Lung (tissue), 12 donors: ENCODE measurements around the gene TMEFF2. TPM values are rescaled to one million over a fixed set of nuclear protein-coding genes. Genes with fewer than 3 reads are reported as not detected.

Source experiments
- ATAC-seq: fragments of 200-7000 bp; cut with Tn5 transposase; one replicate; pipeline ENCODE4 v1.9.1; 2020; ENCODE audit warnings: moderate number of reproducible peaks; ENCODE audit not compliant: insufficient read depth, low FRiP score
- DNase-seq, 3 donors: peaks; one replicate each; pipeline ENCODE4 v3.0.0-alpha.2; 2013 to 2017
- H3K27ac ChIP-seq, 2 donors: one replicate each; pipeline ENCODE4 v1.5.1; 2013; ENCODE audit warnings: mild to moderate bottlenecking in 2 of 2, moderate library complexity in 2 of 2, control low read depth in 1 of 2, inconsistent platforms in 1 of 2, low read depth in 1 of 2, low read length in 1 of 2
- H3K27me3 ChIP-seq, 3 donors: one replicate each; pipeline ENCODE4 v1.5.1; 2013; ENCODE audit warnings: low read length in 2 of 3; ENCODE audit not compliant: control insufficient read depth in 3 of 3, insufficient read depth in 3 of 3
- H3K36me3 ChIP-seq, 4 donors: one replicate each; pipeline ENCODE4 v1.5.1; 2013; ENCODE audit warnings: low read length in 4 of 4, mild to moderate bottlenecking in 1 of 4, moderate library complexity in 1 of 4; ENCODE audit not compliant: control insufficient read depth in 4 of 4, insufficient read depth in 4 of 4
- H3K4me1 ChIP-seq, 5 donors: one replicate each; pipeline ENCODE4 v1.5.1; 2013; ENCODE audit warnings: low read length in 5 of 5, mild to moderate bottlenecking in 2 of 5, moderate library complexity in 1 of 5; ENCODE audit not compliant: control insufficient read depth in 5 of 5, insufficient read depth in 5 of 5
- H3K4me3 ChIP-seq: one replicate; pipeline ENCODE4 v1.5.1; 2013; ENCODE audit warnings: mild to moderate bottlenecking, control low read depth, moderate library complexity
- H3K9ac ChIP-seq, 2 donors: one replicate each; pipeline ENCODE4 v1.5.1; 2013; ENCODE audit warnings: low read length in 2 of 2, control low read depth in 1 of 2; ENCODE audit not compliant: insufficient read depth in 1 of 2
- H3K9me3 ChIP-seq, 4 donors: one replicate each; pipeline ENCODE4 v1.5.1; 2013; ENCODE audit warnings: low read length in 3 of 4, mild to moderate bottlenecking in 1 of 4, moderate library complexity in 1 of 4; ENCODE audit not compliant: control insufficient read depth in 4 of 4, insufficient read depth in 3 of 4
- WGBS, 2 donors: extraction: QIAGEN DNeasy Blood & Tissue Kit; methylation state at CpG; one replicate each; pipeline ENCODE4 v1.1.7; 2013; 5-methylcytosine and 5-hydroxymethylcytosine counted together
- polyA plus RNA-seq, 2 donors: library from polyadenylated mRNA; stranded (reverse); fragments of 200-250 nt; gene quantifications; one replicate each; pipeline ENCODE4 v1.2.1, GENCODE V29; 2013
- total RNA-seq, 2 donors: library from RNA; depleted of rRNA in 1 of 2; stranded (reverse); fragments of >200 nt in 1 of 2; gene quantifications; one replicate each; pipeline ENCODE4 v1.2.1, GENCODE V29; 2014 to 2021
- TF ChIP-seq, protein P1 (sequence below): IDR thresholded peaks from 2 replicates; pipeline ENCODE4 v1.5.1; 2012; ENCODE audit warnings: mild to moderate bottlenecking; ENCODE audit errors: control extremely low read depth, extremely low read depth
- donor health status: control.
- donor health status: control.
- donor health status: Bipolar disorder and iron deficiency.
- donor health status: healthy.
- donor health status: DM: yes; HTN: yes; CAD: no.

Gene TMEFF2
- total and polyA plus RNA-seq, 4 donors = 0.43 TPM; not detected in 3

DNA sequence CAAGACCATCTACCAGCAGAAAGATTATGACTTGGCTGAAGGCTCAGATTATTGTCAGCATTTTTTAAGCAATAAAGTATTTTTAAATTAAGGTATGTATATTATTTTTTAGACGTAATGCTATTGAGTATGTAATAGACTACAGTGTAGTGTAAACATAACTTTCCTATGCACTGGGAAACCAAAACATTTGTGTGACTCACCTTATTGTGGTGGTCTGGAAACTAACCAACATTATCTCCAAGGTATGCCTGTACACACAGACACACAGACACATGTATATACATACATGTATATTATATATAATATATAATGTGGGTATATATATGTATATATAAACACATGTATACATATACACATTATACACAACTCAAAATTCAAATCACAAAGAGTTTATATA lies 9.1 kb upstream of the TMEFF2 start:
- WGBS, 2 donors = 78 to 82% methylated on average over 1 of the region's 1 CpG
- H3K9ac ChIP-seq = no peak overlapping the region
- H3K27me3 ChIP-seq = peaks cover 3 to 20% (median 20%) of the 10 kb centered on the region in 3 donors
- no peaks in the 10 kb centered on the region for H3K9me3 ChIP-seq
- no peak for ATAC-seq
- no peak overlapping the region for H3K27ac ChIP-seq
- H3K4me3 ChIP-seq = no peak overlapping the region
- no peaks in the 10 kb centered on the region for H3K36me3 ChIP-seq
- H3K4me1 ChIP-seq = no peaks in the 10 kb centered on the region
- DNase-seq = no peak
- TF ChIP-seq, protein P1, sequence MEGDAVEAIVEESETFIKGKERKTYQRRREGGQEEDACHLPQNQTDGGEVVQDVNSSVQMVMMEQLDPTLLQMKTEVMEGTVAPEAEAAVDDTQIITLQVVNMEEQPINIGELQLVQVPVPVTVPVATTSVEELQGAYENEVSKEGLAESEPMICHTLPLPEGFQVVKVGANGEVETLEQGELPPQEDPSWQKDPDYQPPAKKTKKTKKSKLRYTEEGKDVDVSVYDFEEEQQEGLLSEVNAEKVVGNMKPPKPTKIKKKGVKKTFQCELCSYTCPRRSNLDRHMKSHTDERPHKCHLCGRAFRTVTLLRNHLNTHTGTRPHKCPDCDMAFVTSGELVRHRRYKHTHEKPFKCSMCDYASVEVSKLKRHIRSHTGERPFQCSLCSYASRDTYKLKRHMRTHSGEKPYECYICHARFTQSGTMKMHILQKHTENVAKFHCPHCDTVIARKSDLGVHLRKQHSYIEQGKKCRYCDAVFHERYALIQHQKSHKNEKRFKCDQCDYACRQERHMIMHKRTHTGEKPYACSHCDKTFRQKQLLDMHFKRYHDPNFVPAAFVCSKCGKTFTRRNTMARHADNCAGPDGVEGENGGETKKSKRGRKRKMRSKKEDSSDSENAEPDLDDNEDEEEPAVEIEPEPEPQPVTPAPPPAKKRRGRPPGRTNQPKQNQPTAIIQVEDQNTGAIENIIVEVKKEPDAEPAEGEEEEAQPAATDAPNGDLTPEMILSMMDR = no peak

GRCh38 chr2:192202373-192202772 lies 7.6 kb upstream of the TMEFF2 start:
- no peaks in the 10 kb centered on the region for H3K36me3 ChIP-seq
- no peak overlapping the region for H3K27ac ChIP-seq
- no peak overlapping the region for H3K9ac ChIP-seq
- no peaks in the 10 kb centered on the region for H3K9me3 ChIP-seq
- no peak overlapping the region for H3K4me3 ChIP-seq
- 93% methylated on average over 3 of the region's 3 CpGs for WGBS, 2 donors
- DNase-seq (no peak), ATAC-seq (no peak)
- TF ChIP-seq, protein P1 = no peak
- no peaks in the 10 kb centered on the region for H3K4me1 ChIP-seq
- H3K27me3 ChIP-seq = peaks cover 5 to 33% (median 24%) of the 10 kb centered on the region in 3 donors

DNA sequence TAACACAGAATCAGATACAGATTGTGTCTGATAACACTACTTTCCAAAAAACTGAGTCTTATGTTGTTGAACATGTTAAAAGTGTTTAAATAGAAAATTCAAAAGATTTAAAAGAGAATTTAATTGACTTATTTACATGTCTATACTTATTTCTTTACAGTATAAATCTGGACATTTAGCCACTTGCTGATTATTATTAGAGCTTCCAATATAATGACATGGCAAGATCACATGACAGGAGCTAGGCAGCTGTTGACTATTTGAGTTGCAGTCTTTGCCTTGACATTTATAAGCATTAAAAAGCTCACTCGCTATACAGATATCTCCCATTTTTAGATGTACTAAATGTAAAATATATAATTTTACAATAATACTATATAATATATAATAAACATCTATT lies 6.4 kb upstream of the TMEFF2 start:
- H3K27me3 ChIP-seq = peaks cover 5 to 45% (median 36%) of the 10 kb centered on the region in 3 donors
- H3K36me3 ChIP-seq = no peaks in the 10 kb centered on the region
- no peak for ATAC-seq
- TF ChIP-seq, protein P1 = no peak
- H3K9me3 ChIP-seq = no peaks in the 10 kb centered on the region
- no peak overlapping the region for H3K9ac ChIP-seq
- no peak overlapping the region for H3K4me3 ChIP-seq
- DNase-seq = no peak
- no peak overlapping the region for H3K27ac ChIP-seq
- peaks cover 0 to 8% (median 0%) of the 10 kb centered on the region in 5 donors for H3K4me1 ChIP-seq
- WGBS, 2 donors = 94 to 100% methylated on average over 1 of the region's 1 CpG

GRCh38 chr2:192197357-192197756 lies 2.6 kb upstream of the TMEFF2 start:
- H3K9me3 ChIP-seq = peaks cover 0 to 5% (median 0%) of the 10 kb centered on the region in 4 donors
- ATAC-seq (no peak), DNase-seq (peak in 1 of 3 donors; percentile 12)
- H3K4me1 ChIP-seq = peaks cover 0 to 28% (median 0%) of the 10 kb centered on the region in 5 donors
- no peak overlapping the region for H3K9ac ChIP-seq
- WGBS, 2 donors = 61 to 63% methylated on average over 1 of the region's 1 CpG
- peaks cover 2 to 70% (median 55%) of the 10 kb centered on the region in 3 donors for H3K27me3 ChIP-seq
- H3K36me3 ChIP-seq = no peaks in the 10 kb centered on the region
- H3K27ac ChIP-seq = no peak overlapping the region
- TF ChIP-seq, protein P1 = no peak
- no peak overlapping the region for H3K4me3 ChIP-seq
